Heart right ventricle (tissue), 16 donors: ENCODE results near the gene CACNA1C. TPM values are rescaled to one million over a fixed set of nuclear protein-coding genes. Genes with fewer than 3 reads are reported as not detected.

Experiments used
- ATAC-seq, 8 donors: fragments of 200-7000 bp; cut with Tn5 transposase; one replicate each; pipeline ENCODE4 v1.9.1; 2020; ENCODE audit warnings: mild to moderate bottlenecking in 8 of 8, moderate library complexity in 8 of 8, moderate number of reproducible peaks in 1 of 8
- DNase-seq, 2 donors: peaks; one replicate each; pipeline ENCODE4 v3.0.0-alpha.2; 2020
- H3K27ac ChIP-seq, 10 donors: fragments of 200-600 bp; sonication (generic) in 2 of 10; one replicate each; pipeline versions ENCODE4 v1.5.0 to v1.8.0; 2020 to 2022; ENCODE audit warnings: mild to moderate bottlenecking in 3 of 10
- H3K27me3 ChIP-seq, 7 donors: fragments of 200-600 bp; one replicate each; pipeline ENCODE4 v1.8.0; 2021 to 2022; ENCODE audit warnings: mild to moderate bottlenecking in 2 of 7
- H3K36me3 ChIP-seq, 9 donors: fragments of 200-600 bp; sonication (generic) in 1 of 9; one replicate each; pipeline versions ENCODE4 v1.5.0 to v1.8.0; 2020 to 2022; ENCODE audit warnings: mild to moderate bottlenecking in 2 of 9
- H3K4me1 ChIP-seq, 9 donors: fragments of 200-600 bp; sonication (generic) in 1 of 9; one replicate each; pipeline versions ENCODE4 v1.5.0 to v1.8.0; 2020 to 2022; ENCODE audit warnings: mild to moderate bottlenecking in 4 of 9
- H3K4me3 ChIP-seq, 10 donors: fragments of 200-600 bp; sonication (generic) in 2 of 10; one replicate each; pipeline versions ENCODE4 v1.5.0 to v1.8.0; 2020 to 2022; ENCODE audit warnings: mild to moderate bottlenecking in 7 of 10, moderate library complexity in 2 of 10
- H3K9me3 ChIP-seq, 11 donors: fragments of 200-600 bp in 10 of 11; sonication (generic) in 2 of 11; one replicate each; pipeline versions ENCODE4 v1.5.0 to v1.8.0; 2013 to 2022; ENCODE audit warnings: mild to moderate bottlenecking in 2 of 11, control low read depth in 1 of 11, moderate library complexity in 1 of 11
- CTCF ChIP-seq, 9 donors: fragments of 200-600 bp; sonication (generic) in 2 of 9; IDR thresholded peaks; one replicate each; pipeline versions ENCODE4 v1.5.0 to v1.8.0; 2021 to 2022; ENCODE audit warnings: antibody characterized with exemption in 9 of 9, mild to moderate bottlenecking in 5 of 9, moderate library complexity in 1 of 9
- WGBS, 2 donors: extraction: QIAGEN DNeasy Blood & Tissue Kit; methylation state at CpG; one replicate each; pipeline ENCODE4 v1.1.7; 2013; ENCODE audit warnings: inconsistent platforms in 1 of 2; 5-methylcytosine and 5-hydroxymethylcytosine counted together
- intact Hi-C, 10 donors: fragments of 100-400 bp; cut with DNase I; formaldehyde crosslinking; loops; one replicate each; pipeline versions ENCODE4 v1.11.1 to v1.14.2; 2022
- polyA plus RNA-seq, 2 donors: library from polyadenylated mRNA; stranded (reverse); fragments of 200-250 nt; gene quantifications; one replicate each; pipeline ENCODE4 v1.2.3, GENCODE V29; 2013
- total RNA-seq, 10 donors: library from RNA; stranded (reverse); fragmentation: NEBNext Ultra II Directional in 3 of 10; extraction: Animal tissue kit (Norgen Biotek cat#: 25700) in 3 of 10; gene quantifications; one replicate each; pipeline versions ENCODE4 v1.2.1 to v1.2.4, GENCODE V29; 2021 to 2023
- donor health status: Arrhythmogenic right ventricular cardiomyopathy.
- donor health status: ischemic (EF 13 %, LVEDD 7.1; RV severe dilation, severe dysfunction).
- donor health status: healthy with polysubstance abuse.
- donor health status: DM: no; HTN: yes; CAD: no.
- donor health status: DM: no; HTN: no; CAD: no.
- donor health status: ischemic (EF 25% LVEDD 6.9; RV normal size, moderate dysfunction).
- donor health status: ischemic (EF 25% LVEDD 5.7; RV mildly dilated, moderate dysfunction).
- donor health status: healthy.
- donor health status: DM: yes; HTN: yes; CAD: no.
- donor health status: Ischemic cardiomyopathy.
- donor health status: ischemic (EF 35%, LVEDD 5.7; RV mildly dilated, moderate dysfunction).
- donor health status: nonischemic (EF 11% LVEDD 7.7; RV severe dilation, severe dysfunction).
- donor health status: DM: yes; HTN: yes; CAD: no.
- donor health status: PGD.
- donor health status: ischemic (EF 29% LVEDD 5.4; RV normal size, mild dysfunction).
- donor health status: nonischemic (EF 23%, LVEDD 6.1; RV moderate dilation, normal function).

CACNA1C gene
- total and polyA plus RNA-seq, 12 donors, result 19.1 to 222 (median 183) TPM

GRCh38 chr12:2355604-2356003 is 302.8 kb downstream of the CACNA1C start:
- Histone ChIP-seq H3K4me3 (no peak overlapping the region), H3K27ac (peak overlapping the region in 1 of 10 donors; percentile 4), H3K27me3 (no peaks in the 10 kb centered on the region), H3K36me3 (no peaks in the 10 kb centered on the region), H3K9me3 (no peaks in the 10 kb centered on the region), H3K4me1 (peaks cover 16 to 89% (median 45%) of the 10 kb centered on the region in 9 donors)
- DNase-seq (no peak), ATAC-seq (no peak)
- TF ChIP-seq CTCF (IDR thresholded peaks at IDR 0.05), result no peak
- intact Hi-C loops, result no loop called here
- WGBS, 2 donors, result 87 to 93% methylated on average over 5 of the region's 5 CpGs

- Histone ChIP-seq H3K9me3 (no peaks in the 10 kb centered on the region), H3K4me1 (peaks cover 16 to 84% (median 43%) of the 10 kb centered on the region in 9 donors), H3K36me3 (no peaks in the 10 kb centered on the region), H3K27ac (peak overlapping the region in 1 of 10 donors; percentile 37), H3K4me3 (no peak overlapping the region), H3K27me3 (no peaks in the 10 kb centered on the region)
- no peak for TF ChIP-seq CTCF (IDR thresholded peaks at IDR 0.05)
- intact Hi-C loops, result no loop called here
- 88 to 95% methylated on average over 7 of the region's 7 CpGs for WGBS, 2 donors
- no peak for DNase-seq
- no peak for ATAC-seq
These were observed 303.9 kb downstream of the CACNA1C start for GRCh38 chr12:2356601-2357125.

- ATAC-seq (peak in 4 of 8 donors; percentile 23 to 64 (median 52)), DNase-seq (no peak)
- intact Hi-C loops, result loop anchor here in 1 of 10 donors (2.0 kb wide), 1 partner anchor 224 kb away; no protein-coding TSS in a partner anchor
- peak overlapping the region in 9 of 10 donors; percentile 22 to 79 (median 63) for H3K27ac ChIP-seq
- 42 to 49% methylated on average over 8 of the region's 8 CpGs for WGBS, 2 donors
- H3K27me3 ChIP-seq, result no peaks in the 10 kb centered on the region
- H3K4me3 ChIP-seq, result no peak overlapping the region
- no peaks in the 10 kb centered on the region for H3K9me3 ChIP-seq
- peak in 2 of 9 donors; percentile 9 to 18 for TF ChIP-seq CTCF (IDR thresholded peaks at IDR 0.05)
- H3K4me1 ChIP-seq, result peaks cover 13 to 92% (median 49%) of the 10 kb centered on the region in 9 donors
- no peaks in the 10 kb centered on the region for H3K36me3 ChIP-seq
These were observed 306.3 kb downstream of the CACNA1C start for GRCh38 chr12:2358986-2359658.

- ATAC-seq, result no peak
- no peak for DNase-seq
- intact Hi-C loops, result loop anchor here in 1 of 10 donors (2.0 kb wide), 1 partner anchor 223 kb away; no protein-coding TSS in a partner anchor
- no peaks in the 10 kb centered on the region for H3K9me3 ChIP-seq
- WGBS, 2 donors, result 61 to 64% methylated on average over 15 of the region's 15 CpGs
- peaks cover 10 to 91% (median 47%) of the 10 kb centered on the region in 9 donors for H3K4me1 ChIP-seq
- no peaks in the 10 kb centered on the region for H3K27me3 ChIP-seq
- no peak for TF ChIP-seq CTCF (IDR thresholded peaks at IDR 0.05)
- H3K36me3 ChIP-seq, result no peaks in the 10 kb centered on the region
- H3K27ac ChIP-seq, result peak overlapping the region in 7 of 10 donors; percentile 17 to 79 (median 31)
- no peak overlapping the region for H3K4me3 ChIP-seq
These were observed 307.2 kb downstream of the CACNA1C start for GRCh38 chr12:2359725-2360629.
